Medulla oblongata (tissue), 1 donor: ENCODE measurements around the gene FAN1.

Experiments used
- DNase-seq: peaks from one replicate; pipeline ENCODE4 v3.0.0-alpha.2; 2015; ENCODE audit errors: extremely low spot score

The FAN1 gene

DNA sequence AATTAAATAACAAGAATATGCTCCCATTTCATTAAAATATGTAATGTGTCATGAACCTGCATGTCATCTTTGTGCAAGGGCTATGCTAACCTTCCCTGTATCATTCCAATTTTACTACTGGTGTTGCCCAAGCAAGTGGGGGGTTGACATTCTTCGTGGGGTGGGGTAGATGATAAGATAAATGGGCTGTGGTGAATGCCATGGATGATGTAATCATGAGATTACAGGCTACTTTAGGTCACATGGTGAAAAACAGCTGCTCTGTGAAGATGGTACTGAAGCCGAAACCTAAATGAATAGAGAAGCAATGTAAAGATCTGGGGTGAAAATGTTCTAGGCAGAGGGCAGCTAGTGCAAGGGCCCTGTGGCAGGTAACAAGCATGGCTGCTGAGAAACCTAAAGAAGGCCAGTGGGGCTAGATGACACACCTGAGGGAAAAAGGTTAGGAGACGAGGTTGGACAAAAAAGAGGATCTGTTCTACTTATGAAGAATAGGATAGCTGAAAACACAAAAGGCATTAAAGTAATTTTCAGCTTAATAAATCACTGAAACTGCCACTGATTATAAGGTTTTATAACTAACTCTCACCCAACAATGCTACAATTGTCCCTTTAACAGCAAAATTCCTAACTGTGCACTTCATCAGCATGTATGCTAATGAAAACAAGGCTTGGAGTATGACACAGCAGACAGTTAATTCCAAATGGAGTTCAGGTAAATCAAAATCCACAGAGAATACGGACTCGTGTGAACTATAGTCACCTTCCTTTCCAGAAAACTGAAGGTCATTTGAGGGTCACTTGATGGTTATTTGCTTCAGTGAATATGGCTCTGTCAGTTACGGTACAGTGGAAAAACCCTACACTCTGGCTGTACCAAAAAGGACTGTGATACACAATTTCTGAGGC, 52.8 kb downstream of the FAN1 start:
- no peak for DNase-seq

DNA sequence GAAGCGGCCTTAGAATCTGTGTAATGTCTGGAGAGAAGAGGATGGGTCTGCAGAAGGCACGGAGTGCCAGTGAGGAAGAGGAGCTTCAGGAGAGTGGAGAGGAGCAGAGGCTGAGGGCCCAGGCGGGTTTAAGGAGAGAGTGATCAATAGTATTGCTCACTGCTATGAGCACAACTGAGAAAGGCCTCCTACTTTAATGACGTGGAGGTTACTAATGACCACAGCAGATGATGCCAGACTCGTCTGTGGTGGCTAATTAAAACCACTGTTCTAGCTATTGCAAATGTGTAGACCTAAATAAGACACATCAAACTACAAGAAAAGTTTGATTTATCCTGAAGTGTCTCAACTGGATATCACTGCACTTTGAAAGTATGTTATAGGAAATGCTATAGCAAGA, 54.5 kb downstream of the FAN1 start:
- DNase-seq, result no peak

DNA sequence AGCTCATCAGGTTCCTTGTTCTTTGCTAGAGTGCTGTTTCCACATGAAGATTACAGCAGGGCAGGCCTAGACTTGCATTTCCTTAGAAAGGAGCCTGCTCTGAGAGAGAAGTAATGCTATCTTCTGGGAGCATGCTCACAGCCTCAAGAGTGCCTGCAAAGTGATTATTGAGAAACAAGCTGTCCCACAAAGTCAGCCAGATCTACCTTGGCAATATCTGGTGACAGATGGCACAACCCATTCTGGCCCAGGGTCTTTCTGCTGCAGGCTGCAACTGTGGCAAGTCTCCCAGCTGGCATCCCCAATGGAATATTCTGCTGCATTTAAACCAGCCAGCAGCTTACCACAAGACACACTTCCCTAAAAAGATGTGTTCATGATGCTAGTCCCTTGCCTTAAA, 58.4 kb downstream of the FAN1 start:
- DNase-seq, result no peak

DNA sequence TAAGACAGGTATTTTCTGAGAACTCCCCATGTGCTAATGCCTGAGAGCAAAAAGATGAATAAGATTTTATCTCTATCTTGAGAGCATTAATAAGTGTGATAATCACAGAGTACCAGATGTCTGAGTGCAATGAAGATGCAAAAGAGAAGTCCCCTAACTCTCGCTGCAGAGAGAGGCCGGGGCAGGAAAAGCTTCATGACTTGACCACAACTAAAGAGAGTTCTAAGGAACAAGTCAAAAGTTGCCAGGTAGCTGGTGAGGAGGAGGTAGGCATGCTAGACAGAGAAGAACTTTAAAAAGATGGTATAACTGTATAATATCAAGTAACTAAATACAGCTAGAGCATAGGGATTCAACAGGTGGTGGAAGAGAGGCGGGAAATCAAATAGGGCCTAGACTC, 58.9 kb downstream of the FAN1 start:
- DNase-seq, result no peak

DNA sequence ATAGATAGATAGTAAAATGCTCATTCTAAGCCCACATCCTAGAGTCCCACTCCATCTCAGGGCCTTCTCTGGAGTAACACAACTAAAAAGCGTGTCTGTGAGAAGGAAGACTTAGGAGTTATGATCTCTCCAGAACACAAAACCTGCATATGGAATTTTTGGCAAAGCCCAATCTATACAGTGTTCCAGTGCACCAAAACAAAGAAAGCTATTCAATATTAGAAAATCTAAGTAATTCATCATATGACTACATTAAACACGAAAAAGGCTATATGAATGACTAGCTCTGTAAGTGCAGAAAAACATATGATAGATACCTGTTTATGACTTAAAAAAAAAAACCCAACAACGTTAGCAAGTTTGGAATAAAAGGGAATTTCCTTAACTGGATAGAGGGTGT, 60.0 kb downstream of the FAN1 start:
- DNase-seq, result no peak

DNA sequence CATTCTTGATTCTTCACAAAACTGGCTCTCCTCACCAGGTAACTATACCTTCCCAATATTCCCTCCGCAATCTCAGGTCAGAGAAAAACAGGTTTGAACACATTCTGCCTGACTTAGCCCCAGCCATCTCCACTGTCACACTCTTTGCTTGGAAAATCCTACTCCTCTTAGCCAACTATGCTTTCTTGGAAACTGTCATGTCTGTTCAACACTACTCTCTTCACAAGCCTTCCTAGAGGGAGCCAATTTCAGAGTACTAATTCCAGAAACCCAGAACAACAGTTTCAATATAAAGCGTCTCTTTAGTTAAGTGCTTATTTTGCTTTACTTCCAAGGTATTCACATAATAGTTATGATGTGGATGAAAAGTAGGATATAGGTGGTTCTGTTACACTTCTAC, 66.0 kb downstream of the FAN1 start:
- DNase-seq, result no peak

DNA sequence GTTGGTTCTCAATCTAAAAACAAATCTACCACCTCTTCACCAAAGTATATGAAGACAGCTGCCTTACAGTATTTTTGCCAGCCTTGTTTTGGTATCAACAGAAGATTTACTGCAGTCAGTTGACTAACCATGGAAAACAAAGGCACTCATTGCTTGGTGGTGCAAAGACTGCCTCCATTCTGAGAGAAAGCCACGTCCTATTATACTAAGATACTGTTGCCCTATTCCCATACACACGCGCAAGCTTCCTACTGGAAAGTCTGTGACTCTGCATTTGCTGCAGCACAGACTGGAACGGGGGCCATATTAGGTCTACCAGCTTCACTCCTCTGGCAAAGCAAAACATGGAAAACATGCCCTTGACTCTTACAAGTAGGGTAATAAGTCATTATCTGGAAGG, 69.7 kb downstream of the FAN1 start:
- DNase-seq, result peak; percentile 86

DNA sequence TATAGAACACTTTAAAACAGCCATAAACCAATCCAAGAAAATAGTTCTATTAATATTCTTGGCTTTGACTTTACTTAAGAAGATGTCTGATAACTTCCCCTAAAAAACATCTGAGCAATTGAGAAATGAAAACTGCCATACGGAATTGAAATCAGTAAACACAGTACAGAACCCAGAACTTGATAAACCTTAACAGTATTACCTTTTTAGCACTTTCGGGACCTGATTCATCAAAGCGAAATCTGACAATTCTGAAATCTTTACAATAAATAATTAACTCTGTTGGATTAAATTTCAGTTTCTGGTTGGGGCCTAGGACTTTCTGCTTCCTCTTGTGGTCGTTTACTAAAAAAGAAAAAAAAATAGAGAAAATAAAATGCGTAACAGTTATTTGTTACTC, 70.4 kb downstream of the FAN1 start:
- DNase-seq, result no peak

DNA sequence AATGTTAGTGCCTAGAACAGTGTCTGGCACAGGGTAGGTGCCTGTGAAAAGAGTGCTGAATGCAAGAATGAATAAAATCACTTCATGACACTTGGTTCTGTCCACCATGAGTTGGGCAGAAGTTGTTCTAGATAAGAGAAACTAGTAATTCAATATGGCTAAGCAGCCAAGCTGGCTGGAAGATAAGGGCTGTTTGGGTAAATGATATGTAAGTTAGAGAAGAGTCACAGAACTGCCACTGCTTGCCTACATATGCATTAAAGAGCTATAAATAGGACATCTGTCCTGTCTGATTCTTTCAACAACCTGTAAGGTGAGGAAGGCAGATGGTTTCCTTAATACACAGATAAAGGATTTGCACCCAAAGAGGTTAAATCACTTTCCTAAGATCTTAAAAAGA, 74.6 kb downstream of the FAN1 start:
- DNase-seq, result no peak

DNA sequence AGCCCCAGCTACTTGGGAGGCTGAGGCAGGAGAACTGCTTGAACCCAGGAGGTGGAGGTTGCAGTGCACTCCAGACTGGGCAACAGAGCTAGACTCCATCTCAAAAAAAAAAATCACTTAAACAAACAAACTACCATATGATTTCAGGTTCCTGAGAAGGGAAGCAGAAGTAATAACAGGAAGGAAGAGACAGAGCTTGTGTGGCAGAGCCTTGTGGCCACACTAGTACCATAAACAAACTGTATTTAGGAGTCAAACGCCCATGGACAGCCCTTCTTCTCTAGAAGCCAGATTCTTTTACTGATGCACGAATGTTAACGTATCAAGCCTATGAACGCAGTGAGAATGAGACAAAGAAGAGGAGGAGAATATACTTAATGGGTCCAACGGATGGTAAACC, 75.7 kb downstream of the FAN1 start:
- no peak for DNase-seq

DNA sequence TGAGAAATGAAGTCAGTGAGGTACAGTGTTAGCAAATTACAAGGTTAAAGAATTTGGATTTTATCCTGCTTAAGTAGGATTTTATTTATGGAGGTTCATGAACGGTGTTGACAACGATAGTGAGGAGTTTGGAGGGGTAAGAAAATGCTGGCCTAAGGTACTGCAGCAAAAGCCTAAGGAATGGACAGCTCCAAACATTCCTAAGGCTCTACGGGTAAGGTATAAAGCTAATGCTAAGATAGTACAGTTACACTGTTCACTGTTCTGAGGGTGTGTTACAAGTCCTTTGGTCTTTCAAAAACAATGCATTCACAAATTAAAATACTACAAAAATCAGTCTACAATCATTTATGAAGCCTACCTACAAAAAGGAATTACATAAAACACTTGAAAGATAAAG, 80.4 kb downstream of the FAN1 start:
- DNase-seq, result no peak

DNA sequence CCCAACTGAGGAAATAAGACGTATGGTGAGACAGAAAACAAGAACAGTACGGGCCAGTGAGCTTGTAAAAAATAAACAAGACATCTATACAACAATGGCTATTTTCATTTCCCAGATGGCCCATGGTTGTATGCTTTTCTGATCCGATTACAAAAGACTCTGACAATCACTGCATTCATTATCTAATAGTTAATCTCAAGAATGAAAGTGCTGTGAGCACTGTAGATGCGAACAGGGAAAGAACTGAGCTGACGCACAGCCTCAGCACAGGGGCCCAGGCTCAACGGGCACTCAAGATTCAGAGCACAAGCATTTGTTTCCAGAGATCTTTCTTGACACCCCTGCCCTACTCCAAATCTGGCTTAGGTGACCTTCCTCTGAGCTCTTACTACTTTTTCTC, 80.8 kb downstream of the FAN1 start:
- peak; percentile 87 for DNase-seq

DNA sequence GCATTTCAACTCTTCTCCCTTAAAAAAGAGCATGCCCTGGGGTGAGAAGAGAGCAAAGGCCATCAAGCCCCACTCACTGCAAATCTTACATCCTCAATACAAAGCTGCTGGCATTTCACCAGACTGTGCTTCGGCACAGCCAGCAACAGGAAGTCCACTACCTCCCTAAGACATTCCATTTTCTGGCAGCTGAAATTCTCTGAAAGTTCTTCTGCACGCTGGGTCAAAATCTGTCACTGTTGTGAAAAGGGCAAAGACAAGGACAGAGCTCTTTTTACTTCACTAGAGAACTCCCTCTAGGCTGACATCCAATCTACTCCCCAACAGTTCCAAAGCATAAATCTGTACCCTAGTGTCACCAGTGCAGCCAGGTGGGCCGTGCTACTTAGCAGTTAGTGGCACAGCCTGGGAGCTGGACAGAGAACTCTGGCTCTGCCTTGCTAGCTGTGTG, 81.4 kb downstream of the FAN1 start:
- peak; percentile 71 for DNase-seq

DNA sequence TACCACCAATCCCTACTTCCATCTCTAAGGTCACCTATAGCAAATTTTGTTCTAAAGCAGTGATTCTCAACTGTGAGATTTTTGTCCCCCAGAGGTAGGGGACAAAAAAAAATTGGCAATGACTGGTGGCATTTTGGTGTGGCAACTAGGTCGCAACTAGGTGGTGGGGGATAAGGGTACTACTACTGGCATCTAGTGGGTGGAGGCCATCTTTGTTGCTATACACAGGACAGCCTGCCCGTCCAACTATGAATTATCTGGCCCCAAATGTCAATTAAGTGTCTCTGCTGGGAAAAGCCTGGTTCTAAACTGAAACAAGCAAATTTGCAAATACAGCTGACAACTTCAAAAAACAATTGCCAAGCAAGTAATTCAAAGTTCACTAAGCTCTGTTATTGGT, 86.3 kb downstream of the FAN1 start:
- peak; percentile 50 for DNase-seq

DNA sequence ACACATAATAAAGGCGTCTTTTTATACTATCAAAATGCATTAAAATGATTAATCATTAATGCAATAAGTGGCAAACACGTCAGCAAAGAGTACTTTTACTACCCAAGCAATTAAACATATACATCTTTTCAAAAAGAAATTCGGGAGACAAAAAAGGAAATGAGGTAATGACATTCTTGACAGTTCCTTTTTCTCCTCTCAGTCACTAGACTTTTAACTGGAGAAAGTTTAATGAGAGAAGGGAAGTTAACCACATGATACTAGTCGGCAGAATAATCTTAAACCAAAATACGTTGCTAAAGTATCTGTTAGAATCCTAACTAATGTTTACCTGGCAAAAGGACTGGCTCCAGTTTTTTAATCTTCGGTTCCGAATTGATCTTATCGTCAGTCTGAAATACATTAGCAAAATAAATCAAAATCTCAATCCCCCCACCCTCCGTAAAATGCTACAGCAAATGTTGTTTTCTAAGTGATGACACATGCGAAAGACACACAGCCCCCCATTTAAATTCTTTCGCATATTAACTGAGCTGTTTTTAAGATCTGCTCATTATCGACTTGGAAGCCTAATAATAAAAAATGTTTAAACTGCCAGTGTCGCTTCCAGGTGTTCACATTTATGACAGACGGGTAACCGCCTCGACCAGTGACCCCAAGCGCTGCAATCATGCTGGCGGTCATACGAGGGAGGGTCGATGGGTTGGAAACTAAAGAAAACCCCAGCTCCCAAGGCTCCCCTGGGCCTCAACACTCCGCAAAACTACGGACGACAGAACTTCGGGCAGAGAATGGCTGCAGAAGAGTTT, 86.9 kb downstream of the FAN1 start:
- peak; percentile 71 for DNase-seq

DNA sequence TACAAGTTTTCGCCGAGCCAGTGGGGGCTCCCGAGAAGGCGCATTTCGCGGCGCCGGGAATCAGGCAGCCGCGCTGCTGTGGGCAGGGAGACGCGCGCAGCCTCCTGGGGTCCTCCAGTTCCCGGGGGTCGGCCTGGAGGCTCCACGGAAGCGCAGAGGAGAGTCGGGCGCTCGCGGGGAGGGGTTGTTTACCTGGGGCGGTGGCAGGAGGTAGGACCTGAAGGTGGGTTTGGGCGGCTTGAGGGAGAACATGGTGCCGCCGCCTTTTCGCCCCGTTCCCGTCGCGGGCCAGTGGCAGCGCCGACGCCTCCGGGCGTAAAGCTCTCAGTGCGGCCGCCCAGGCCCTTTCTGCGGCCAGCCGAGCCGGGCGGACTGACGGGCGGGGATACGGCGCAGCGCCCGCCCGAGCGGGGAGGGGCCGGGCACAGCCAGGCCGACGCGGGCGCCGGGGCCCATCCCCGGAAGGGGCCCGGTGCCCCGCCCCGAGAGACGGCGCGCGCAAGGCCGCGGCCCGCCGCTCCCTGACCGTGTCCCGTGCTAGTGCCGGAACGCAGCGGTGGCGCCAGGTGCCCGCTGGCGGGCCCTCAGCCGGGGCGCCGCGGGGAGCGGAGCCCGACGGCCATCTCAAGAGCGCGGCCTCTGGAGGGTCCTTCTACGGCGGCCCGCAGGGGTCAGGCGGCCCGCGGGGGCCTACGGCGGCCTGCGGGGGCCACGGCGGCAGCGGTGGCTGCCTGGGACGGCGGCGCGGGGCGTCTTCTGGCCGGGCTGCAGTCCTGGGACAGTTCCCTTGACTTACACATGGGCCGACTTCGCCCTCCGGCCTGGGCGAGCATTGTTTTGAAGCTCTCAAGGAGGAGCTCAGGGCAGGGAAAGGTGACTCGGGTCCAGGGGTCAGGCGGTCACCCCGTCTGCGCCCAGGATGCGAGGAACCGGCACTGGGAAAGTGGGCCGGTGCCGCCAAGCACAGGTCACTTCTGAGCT, 87.8 kb downstream of the FAN1 start, which contains the start of gene MTMR10:
MTMR10 (minus strand) TSS at position 374 of the 981 bp plus-strand sequence; CDS start at position 252, 122 bp downstream.
- DNase-seq, result peak; percentile 76

DNA sequence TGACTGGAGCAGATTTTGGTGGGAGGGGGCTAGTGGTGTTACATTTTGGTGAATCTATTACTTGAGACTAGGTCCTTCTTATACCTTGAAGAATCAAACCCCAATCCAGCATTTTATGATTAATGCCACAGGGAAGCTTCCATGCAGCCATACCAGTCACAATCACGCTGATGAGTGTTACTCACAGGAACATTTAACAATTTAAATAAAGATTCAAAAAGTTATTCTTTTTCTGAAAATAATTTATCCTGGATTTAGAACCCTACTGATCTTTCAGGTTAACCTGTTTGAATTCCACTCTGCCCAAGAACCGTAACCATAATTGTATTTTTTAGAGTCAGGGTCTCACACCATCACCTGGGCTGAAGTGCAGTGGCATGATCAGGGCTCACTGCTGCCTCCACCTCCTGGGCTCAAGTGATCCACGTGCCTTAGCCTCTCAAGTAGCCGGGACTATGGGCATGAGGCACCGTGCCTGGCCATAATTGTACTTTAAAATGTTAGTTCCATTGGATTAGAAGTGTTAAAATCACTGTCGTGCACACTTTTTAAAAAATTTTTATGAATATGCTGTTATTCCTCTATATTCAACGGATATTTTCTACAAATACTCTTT, 88.6 kb downstream of the FAN1 start:
- no peak for DNase-seq
